RWPE2 (cell line): ENCODE measurements around the gene STING1.
"Not testable (repeated sequence)": the region's sequence is repeated elsewhere in the genome, so short reads cannot be mapped to it uniquely, and the experiment has no call there.

Experiments used
- ATAC-seq: fragments of 200-7000 bp; cut with Tn5 transposase; 3 replicates; pipeline ENCODE4 v1.9.1; 2021; ENCODE audit warnings: low read depth
- DNase-seq: peaks from one replicate; pipeline ENCODE4 v3.0.0-alpha.2; 2020; ENCODE audit warnings: low spot score
- H3K27ac ChIP-seq: fragments of 450-650 bp; 2 replicates; pipeline ENCODE4 v1.5.1; 2017; ENCODE audit warnings: mild to moderate bottlenecking; ENCODE audit not compliant: poor library complexity, severe bottlenecking
- H3K27me3 ChIP-seq: fragments of 250-450 bp; sonication (Bioruptor Pico); 2 replicates; pipeline ENCODE4 v1.5.1; 2021; ENCODE audit warnings: mild to moderate bottlenecking, moderate library complexity; ENCODE audit not compliant: insufficient read depth, poor library complexity, severe bottlenecking
- H3K36me3 ChIP-seq: fragments of 250-450 bp; sonication (Bioruptor Pico); 2 replicates; pipeline ENCODE4 v1.5.1; 2020; ENCODE audit warnings: low read depth, mild to moderate bottlenecking, moderate library complexity
- H3K4me1 ChIP-seq: fragments of 250-450 bp; sonication (Bioruptor Pico); 2 replicates; pipeline ENCODE4 v1.5.1; 2021; ENCODE audit warnings: mild to moderate bottlenecking, moderate library complexity; ENCODE audit not compliant: insufficient read depth, poor library complexity, severe bottlenecking
- H3K4me3 ChIP-seq: fragments of 250-450 bp; sonication (Bioruptor Pico); 2 replicates; pipeline ENCODE4 v1.5.1; 2021; ENCODE audit warnings: mild to moderate bottlenecking, moderate library complexity; ENCODE audit not compliant: severe bottlenecking
- H3K9me3 ChIP-seq: fragments of 250-450 bp; sonication (Bioruptor Pico); 2 replicates; pipeline ENCODE4 v1.5.1; 2021; ENCODE audit warnings: mild to moderate bottlenecking, moderate library complexity; ENCODE audit not compliant: severe bottlenecking
- TF ChIP-seq, protein P1 (sequence below): fragments of 450-650 bp; IDR thresholded peaks from one replicate; pipeline ENCODE4 v1.5.1; 2017; ENCODE audit warnings: mild to moderate bottlenecking, moderate library complexity; ENCODE audit not compliant: poor library complexity, severe bottlenecking

Gene STING1

DNA sequence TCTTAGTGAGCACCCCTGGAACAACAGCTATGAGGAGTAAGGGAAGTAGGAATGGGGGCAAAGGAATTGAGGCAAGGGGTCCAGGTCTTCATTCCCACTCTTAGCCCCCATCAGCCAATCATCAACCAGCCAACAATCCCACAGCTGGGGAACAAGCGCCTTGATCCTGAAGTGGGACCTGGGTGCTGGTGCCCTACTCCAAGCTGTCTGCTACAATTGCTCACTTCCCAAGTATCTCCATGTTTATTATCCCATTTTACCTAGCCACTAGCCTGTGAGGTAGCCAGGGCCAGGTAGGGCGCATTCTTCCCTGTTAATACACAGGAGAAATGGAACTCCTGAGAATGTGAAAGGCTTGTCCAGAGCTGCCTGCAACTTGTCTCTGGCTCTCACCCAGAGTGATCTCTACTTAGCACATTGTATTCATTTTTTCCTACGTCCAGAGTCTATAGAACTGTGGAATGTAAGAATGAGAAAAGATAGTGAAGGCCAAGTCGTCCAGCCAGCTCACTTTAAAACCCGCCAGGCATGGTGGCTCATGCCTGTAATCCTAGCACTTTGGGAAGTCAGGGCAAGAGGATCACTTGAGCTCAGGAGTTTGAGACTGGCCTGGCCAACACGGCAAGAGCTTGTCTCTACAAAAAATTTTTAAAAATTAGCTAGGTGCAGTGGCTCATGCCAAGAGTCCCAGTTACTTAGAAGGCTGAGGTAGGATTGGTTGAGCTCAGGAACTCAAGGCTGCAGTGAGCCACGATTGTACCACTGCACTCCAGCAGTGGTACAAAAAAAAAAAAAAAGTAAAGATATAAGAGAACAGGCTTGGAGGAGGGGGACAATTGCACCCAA lies 37.0 kb downstream of the STING1 start:
- Histone ChIP-seq H3K36me3 (no peaks in the 10 kb centered on the region), H3K4me3 (no peak overlapping the region), H3K9me3 (no peaks in the 10 kb centered on the region), H3K27me3 (no peaks in the 10 kb centered on the region), H3K4me1 (peaks cover 27% of the 10 kb centered on the region), H3K27ac (peak overlapping the region; percentile 65)
- ATAC-seq (peak; percentile 79), DNase-seq (no peak)
- TF ChIP-seq, protein P1, sequence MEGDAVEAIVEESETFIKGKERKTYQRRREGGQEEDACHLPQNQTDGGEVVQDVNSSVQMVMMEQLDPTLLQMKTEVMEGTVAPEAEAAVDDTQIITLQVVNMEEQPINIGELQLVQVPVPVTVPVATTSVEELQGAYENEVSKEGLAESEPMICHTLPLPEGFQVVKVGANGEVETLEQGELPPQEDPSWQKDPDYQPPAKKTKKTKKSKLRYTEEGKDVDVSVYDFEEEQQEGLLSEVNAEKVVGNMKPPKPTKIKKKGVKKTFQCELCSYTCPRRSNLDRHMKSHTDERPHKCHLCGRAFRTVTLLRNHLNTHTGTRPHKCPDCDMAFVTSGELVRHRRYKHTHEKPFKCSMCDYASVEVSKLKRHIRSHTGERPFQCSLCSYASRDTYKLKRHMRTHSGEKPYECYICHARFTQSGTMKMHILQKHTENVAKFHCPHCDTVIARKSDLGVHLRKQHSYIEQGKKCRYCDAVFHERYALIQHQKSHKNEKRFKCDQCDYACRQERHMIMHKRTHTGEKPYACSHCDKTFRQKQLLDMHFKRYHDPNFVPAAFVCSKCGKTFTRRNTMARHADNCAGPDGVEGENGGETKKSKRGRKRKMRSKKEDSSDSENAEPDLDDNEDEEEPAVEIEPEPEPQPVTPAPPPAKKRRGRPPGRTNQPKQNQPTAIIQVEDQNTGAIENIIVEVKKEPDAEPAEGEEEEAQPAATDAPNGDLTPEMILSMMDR = no peak

DNA sequence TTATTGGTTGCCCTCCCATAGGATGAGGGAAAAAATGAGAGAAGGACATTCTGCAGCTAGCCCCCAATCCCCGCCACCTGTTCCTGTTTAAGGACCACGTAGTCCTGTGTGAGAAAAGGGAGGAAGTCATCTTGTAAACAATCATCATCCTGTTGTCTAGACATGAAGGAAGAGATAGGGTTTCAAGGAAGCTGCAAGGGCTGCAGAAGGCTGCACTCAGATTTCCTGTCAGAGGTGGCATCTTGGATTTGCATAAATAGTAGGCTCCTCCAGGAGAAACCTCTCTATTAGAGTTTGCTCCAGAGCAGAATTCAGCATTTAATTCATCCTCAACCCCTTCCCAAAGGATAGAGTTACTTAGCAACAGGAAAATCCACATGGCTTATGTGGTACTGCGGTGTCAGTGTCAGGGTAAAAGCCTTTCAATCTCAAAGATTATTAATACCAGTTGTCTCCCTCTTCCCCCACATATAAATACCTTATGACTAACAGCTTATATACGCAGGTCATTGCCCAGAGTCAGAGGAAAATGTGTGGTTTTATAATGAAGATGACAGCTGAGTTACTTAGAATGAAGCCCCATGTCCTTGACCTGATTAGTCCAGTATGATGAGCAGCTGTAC lies 38.6 kb downstream of the STING1 start:
- TF ChIP-seq, protein P1 = no peak
- Histone ChIP-seq H3K27ac (peak overlapping the region; percentile 65), H3K4me3 (no peak overlapping the region), H3K4me1 (peaks cover 27% of the 10 kb centered on the region), H3K9me3 (no peaks in the 10 kb centered on the region), H3K36me3 (no peaks in the 10 kb centered on the region), H3K27me3 (no peaks in the 10 kb centered on the region)
- DNase-seq (no peak), ATAC-seq (peak; percentile 60)

DNA sequence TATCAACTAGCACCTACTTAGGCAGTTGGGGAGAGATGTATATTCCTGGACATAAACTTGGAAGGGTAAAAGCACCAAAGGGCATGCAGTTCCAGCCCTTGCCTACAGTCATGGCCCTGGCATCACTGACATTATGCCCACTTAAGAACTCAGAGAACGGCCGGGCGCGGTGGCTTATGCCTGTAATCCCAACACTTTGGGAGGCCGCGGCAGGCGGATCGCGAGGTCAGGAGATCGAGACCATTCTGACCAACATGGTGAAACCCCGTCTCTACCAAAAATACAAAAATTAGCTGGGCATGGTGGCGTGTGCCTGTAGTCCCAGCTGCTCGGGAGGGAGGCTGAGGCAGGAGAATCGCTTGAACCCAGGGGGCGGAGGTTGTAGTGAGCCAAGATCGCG lies 42.1 kb downstream of the STING1 start:
- H3K36me3 ChIP-seq, ATAC-seq, H3K27ac ChIP-seq, H3K27me3 ChIP-seq, H3K9me3 ChIP-seq, H3K4me3 ChIP-seq: not testable (repeated sequence)
- H3K4me1 ChIP-seq = peaks cover 22% of the 10 kb centered on the region
- DNase-seq = peak; percentile 59

DNA sequence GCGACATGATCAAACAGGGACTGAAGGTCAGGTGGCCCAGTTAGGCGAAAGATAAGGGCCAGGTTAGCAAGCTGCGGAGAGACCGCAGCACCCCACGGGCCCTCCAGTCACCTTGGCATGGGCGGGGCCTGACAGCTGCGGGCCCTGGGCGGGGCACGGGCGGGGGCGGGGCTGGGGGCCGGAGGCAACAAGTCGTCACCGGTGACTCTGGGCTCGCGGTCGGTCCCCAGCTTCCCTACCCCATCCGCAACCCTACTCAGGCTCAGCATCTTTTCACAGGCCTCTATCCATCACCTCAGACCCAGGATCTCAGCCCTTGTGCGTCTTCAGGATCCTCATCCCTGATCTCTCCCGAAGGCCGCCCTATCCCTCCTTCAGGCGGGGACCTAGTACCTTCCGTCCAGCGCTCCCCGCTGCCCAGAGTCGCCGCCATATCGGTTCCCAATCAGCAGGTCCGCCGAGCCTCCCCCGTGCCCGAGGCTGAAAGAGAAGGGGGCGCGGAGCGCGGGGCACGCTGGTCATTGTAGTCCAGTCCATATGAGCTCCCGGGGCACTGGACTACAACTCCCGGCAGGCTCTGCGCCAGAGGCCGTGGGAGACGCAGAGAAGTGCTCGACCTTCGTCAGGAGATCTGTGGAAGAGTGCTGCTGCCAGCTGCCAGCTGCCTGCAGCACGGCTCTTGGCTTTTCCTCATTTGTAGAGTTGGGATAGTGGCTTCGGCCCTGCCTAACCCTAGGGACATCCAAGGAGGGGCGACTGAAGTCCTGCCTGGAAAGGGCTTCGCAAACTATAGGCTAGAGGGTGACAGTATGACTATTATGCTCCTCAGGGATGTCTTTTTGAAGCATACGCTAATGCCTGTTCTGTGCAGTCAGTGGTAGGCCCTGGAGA lies 43.3 kb downstream of the STING1 start, which contains the start of gene DNAJC18:
TSS of gene DNAJC18 (minus strand) at position 513 of the 891 bp plus-strand sequence. CDS start at position 433, 80 bp downstream.
- Histone ChIP-seq H3K4me1 (peaks cover 11% of the 10 kb centered on the region), H3K27me3 (no peaks in the 10 kb centered on the region), H3K36me3 (peaks cover 4% of the 10 kb centered on the region; the same call in 1 of the 2 replicates), H3K27ac (peak within 1 kb of the TSS; percentile 39), H3K4me3 (peak within 1 kb of the TSS; percentile 93), H3K9me3 (no peaks in the 10 kb centered on the region)
- TF ChIP-seq, protein P1 = no peak
- peak; percentile 94 for DNase-seq
- ATAC-seq = peak; percentile 92

DNA sequence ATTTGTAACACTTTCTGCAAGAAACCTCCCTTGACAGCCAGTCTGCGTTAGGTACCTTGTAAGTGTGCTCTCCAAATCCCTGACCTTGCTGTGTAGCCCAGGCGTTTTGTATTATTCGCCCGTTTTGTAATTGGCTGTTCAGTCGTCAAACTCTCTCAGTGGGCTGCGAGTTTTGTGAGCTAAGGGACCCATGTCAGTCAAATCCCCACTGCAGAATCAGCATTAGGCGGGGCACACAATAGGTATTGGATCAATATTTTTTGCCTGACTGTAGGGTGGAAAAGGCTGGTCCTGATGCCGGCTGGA lies 43.9 kb downstream of the STING1 start:
- no peak for DNase-seq
- H3K4me1 ChIP-seq = peaks cover 5% of the 10 kb centered on the region
- no peaks in the 10 kb centered on the region for H3K9me3 ChIP-seq
- H3K27me3 ChIP-seq = no peaks in the 10 kb centered on the region
- H3K4me3 ChIP-seq = peak overlapping the region; percentile 93
- peaks cover 4% of the 10 kb centered on the region; the same call in 1 of the 2 replicates for H3K36me3 ChIP-seq
- no peak for ATAC-seq
- peak overlapping the region; percentile 39 for H3K27ac ChIP-seq
- TF ChIP-seq, protein P1 = no peak
